ENCODE results near the gene MTFR1L.
"Not testable (repeated sequence)": the region's sequence is repeated elsewhere in the genome, so short reads cannot be mapped to it uniquely, and the experiment has no call there.

MTFR1L gene

GRCh38 chr1:25825605-25826004, 5.9 kb downstream of the MTFR1L start:
- no peak for DNase-seq (ENCODE audit: low read depth in 2 of 2)

DNA sequence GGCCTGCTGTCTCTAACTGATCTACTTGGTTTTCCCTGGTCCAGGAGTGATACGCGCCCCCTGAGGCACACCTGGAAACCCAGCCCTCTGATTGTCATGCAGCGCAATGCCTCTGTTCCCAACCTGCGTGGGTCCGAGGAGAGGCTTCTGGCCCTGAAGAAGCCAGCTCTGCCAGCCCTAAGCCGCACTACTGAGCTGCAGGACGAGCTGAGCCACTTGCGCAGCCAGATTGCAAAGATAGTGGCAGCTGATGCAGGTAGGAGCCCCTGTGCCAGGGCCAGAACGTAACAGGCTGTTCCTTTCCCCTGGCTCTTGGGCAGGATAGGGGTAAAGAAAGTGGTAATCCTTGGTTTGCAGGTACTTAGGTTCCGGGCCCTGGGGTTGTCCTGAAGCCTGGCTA, 6.8 kb downstream of the MTFR1L start:
- DNase-seq (ENCODE audit: low read depth in 2 of 2) = no peak

DNA sequence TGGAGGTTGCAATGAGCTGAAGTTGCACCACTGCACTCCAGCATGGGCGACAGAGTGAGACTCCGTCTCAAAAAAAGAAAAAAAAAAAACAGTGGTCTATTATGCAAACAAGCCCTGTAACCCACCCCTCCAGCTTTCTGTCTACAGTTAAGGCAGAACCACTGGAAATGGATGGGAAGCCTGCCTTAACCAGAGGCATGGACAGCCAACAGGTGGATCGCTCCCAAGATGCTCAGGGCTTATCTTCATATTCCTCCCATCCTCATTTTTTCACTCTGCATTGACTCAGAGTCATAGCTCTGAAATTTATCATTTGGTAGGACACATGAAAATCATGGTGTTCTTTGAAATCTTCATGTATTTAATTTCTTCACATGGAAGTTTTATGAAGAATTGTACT, 8.7 kb downstream of the MTFR1L start:
- no peak for DNase-seq (ENCODE audit: low read depth in 2 of 2)

DNA sequence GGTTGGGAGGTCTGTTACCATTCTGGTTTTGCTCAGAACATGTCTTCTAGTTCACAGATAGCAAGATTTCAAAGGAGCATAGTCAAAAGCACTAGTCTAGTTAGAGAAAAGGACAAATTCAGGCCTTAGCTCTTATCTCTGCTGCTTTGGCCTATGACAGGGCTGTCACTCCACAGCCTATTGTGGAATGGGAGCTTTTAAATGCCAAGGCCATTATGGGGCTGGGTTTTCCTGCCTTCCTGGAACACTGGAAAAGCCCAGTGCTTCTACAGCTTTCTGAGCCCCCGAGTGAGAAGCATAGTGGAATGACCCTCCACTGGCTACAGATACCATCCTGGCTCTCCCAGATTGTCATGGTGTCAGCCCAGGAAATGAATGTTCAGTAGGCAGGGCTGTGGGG, 9.3 kb downstream of the MTFR1L start:
- no peak for DNase-seq (ENCODE audit: low read depth in 2 of 2)

GRCh38 chr1:25831569-25832196, 11.9 kb downstream of the MTFR1L start:
- DNase-seq (ENCODE audit: low read depth in 2 of 2) = no peak

GRCh38 chr1:25832336-25833037, 12.7 kb downstream of the MTFR1L start:
- DNase-seq (ENCODE audit: low read depth in 2 of 2) = no peak

DNA sequence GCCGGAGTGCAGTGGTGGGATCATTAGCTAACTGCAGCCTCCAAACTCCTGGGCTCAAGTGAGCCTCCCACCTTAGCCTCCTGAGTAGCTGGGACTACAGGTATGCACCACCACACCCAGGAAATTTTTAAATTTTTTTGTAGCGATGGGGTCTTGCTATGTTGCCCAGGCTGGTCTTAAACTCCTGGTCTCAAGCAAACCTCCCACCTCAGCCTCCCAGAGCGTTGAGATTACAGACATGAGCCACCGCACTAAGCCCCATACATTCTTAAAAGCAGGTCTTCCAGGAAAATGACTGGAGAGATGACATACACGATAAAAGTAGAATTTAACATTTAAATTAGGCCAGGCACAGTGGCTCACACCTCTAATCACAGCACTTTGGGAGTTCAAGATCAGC, 13.4 kb downstream of the MTFR1L start:
- no peak for DNase-seq (ENCODE audit: low read depth in 2 of 2)

- DNase-seq (ENCODE audit: low read depth in 2 of 2) = no peak
Measured at GRCh38 chr1:25834894-25835293, 15.1 kb downstream of the MTFR1L start.

DNA sequence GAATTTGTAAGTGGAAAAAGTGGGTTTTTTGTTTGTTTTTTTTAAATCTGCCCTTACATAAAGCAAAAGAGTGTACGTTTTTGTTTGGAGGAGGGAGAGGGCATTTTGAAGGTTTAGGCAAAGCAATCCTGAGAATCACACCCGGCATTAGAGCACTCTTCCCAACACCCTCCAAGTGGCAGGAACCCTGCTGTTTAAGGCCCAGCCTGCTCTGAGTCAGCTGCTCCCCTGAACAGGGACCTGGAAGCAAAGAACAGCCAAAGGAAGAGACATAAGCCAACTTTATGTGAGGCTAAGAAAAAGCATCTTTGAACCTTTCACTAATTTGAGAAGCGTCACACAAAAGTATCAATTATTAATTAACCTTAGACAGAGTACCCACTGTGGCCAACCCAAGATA, 16.9 kb downstream of the MTFR1L start:
- DNase-seq (ENCODE audit: low read depth in 2 of 2) = no peak

- no peak for DNase-seq (ENCODE audit: low read depth in 2 of 2)
Measured at GRCh38 chr1:25837262-25837875, 17.6 kb downstream of the MTFR1L start.

DNA sequence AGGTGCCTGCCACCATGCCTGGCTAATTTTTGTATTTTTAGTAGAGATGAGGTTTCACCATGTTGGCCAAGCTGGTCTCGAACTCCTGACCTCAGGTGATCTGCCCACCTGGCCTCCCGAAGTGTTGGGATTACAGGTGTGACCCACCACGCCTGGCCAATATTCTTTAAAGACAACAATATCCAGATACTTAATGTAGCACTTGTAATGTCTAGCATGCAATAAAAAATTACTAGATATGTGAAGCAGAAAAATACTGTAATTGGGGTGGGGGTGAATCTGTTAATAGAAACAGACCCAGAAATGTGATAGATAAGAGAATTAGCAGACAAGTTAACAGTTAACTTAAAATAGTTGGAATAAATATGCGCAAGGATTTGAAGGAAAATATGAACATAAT, 20.1 kb downstream of the MTFR1L start:
- not testable (repeated sequence) for DNase-seq (ENCODE audit: low read depth in 2 of 2)

DNA sequence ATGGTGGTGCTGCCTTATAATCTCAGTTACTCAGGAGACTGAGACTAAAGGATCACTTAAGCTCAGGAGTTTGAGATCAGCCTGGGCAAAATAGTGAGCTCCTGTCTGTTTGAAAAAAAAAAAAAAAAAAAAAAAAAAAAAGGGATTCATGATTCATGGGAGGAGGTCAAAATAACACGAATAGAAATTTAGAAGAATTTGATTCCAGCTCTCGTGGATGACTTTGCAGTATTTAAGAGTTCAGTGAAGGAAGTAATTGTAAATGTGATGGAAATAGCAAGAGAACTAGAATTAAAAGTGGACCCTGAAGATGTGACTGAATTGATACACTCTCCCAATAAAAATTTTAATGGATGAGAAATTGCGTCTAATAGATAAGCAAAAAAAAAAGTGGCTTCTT, 23.7 kb downstream of the MTFR1L start:
- no peak for DNase-seq (ENCODE audit: low read depth in 2 of 2)

DNA sequence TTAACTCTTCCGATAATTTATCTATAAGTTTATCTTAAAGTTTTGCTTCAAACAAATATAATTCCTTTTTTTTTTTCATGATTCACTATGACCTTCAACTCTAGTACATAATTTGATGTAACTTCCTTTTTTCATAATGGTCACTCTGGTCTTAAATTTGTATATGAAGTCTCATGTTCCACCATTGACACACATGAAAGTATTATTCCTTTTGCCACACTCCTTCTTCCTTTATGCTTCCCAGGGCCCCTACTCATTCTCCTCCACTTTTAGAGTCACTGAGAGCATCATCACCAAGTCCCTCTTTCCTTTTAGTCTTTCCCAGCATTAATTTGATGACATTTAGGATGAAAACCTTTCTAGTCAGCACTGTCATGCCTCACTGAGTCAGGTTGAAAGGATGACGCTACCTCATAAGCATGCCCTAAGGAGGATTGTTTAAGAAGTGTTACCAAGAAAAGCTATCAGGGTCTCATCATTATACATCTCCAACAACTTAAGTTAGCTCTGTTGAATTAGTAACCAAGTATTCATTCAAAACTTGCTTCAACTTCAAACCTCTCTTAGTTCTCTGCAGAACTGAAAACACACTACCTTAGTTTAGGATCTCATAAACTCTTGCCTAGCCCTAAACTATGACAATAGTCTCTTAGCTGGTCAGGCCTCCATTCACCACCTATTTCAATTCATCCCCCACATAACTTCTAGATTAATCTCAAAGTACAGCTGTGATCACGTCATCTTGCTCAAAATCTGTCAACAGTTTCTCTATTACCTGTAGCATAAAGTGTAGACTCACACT, 25.0 kb downstream of the MTFR1L start:
- no peak for DNase-seq (ENCODE audit: low read depth in 2 of 2)

DNA sequence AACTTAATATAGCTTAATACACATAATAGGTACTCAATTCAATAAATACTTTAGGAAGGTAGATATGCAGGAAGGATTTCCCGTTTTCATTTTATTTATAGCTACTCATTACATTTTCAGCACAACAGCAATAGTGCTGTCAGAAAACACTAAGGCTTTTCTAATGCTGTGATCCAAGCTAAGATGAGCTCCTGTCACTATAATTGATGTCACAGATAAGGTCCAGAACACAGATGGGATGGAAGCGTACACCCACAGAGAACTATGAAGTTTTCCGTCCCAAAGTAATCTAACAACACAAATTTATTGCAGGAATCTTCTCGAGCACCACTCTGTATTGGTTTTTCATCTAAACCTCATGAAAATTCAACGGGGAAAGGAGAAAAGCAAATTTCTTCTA, 25.9 kb downstream of the MTFR1L start:
- no peak for DNase-seq (ENCODE audit: low read depth in 2 of 2)

DNA sequence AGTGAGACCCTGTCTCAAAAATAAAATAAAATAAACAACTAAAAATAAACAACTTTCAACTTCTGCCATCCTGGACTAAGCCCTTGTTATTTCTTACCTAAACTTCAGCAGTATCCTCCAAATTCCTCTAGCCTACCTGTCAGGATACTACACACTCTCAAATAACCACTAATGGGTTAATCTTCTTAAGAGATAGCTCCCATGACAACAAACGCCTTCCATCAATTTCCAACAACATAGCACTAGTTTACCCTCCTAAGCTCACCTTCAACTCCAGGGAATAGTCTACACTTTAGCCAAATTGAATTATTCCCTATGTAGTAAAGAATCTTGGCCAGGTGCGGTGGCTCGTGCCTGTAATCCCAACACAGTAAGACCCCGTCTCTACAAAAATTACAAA, 28.2 kb downstream of the MTFR1L start:
- no peak for DNase-seq (ENCODE audit: low read depth in 2 of 2)

DNA sequence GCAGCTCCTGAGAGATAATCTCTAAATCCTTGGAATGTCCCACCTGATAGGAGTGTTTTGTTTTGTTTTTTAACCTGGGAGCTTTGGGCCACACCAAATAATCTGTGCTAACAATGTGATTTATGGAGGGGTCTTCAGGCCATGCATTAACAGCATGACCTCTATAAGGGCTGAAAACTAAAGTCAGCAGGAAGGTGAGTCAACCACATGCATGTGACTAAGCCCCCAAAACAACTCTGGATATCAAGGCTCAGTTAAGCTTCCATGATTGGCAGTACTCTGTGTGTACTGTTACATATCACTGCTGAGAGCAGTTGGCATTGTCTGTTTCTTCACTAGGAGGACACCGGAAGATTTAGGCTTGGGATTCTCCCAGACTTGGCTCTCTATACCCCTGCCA, 28.8 kb downstream of the MTFR1L start:
- DNase-seq (ENCODE audit: low read depth in 2 of 2) = no peak

DNA sequence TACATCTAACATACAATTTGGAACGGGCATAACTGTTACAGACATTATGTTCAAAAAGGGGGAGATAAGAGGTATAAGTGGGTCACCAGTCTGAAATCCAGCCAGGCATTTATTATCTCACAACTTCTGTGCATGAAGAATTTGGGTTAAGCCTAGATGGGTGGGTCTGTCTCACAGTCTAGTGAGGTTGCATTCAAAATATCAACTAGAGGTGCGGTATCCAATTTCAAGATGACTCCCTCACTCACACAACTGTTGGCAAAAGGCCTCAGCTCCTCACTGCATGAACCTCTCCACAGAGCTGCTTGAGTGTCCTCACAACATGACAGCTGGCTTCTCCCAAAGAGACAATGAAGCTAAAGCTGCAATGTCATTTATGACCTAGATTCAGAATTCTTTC, 34.8 kb downstream of the MTFR1L start:
- DNase-seq (ENCODE audit: low read depth in 2 of 2) = no peak

- no peak for DNase-seq (ENCODE audit: low read depth in 2 of 2)
Measured at GRCh38 chr1:25856856-25857255, 37.1 kb downstream of the MTFR1L start.

DNA sequence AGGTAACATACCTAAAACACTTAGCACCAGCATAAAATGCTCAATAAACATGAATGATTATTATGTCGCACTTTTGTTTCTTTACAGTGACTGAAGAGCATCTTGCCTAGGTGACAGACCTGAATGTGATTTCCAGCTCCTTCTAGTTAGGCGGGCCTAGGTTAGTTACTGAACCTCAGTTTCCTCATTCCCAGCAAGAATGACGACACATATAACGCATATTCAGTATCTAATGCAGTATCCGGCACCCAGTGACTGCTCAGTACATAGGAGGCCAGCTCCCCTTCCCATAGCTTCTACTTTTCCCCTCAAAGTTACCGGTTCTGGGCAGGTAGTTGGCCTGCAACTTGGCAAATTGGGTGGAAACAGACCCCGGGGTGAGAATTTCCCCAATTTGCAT, 38.7 kb downstream of the MTFR1L start:
- DNase-seq (ENCODE audit: low read depth in 2 of 2) = no peak

DNA sequence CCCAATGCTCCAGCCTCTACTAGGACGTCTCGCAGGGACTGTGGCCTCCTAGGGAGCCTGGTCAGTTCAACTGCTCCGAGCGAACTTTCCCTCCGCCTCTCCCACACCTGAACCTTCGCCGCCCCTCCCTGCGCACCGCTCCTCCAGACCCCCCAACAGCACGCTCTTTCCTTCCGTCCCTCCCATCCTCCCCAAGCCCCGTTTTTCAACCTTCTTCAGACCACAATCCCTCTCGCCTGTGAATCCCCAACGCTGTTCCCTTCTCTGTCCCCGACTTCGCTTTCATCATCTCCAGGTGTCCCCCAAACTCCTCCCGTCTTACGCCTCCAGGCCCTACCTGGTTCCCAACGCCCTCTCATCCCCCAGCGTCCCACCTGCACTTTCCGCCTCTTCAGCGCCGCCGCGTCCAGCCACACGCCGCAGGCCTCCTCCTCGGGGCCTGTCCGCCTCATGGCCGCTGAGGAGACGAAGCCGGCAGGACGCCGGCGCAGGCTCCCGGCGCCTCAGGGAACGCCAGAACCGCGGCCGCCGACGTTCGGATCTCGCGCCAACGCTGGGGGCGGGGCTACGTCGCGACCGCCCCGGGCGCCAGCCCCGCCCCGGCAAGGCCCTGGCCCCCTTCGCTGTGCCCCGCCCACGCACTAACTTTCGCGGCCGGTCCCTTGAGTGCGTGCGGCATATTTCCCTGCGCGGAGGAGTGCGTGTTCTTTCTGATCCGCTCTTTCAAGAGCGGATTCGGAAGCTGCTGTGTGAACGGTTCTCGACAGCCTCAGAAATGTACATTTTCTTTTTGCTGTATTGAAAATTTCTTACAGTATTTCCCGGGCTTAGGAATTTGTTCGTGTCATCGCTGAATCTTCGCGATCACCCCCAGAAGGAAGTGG, 39.4 kb downstream of the MTFR1L start, which contains the start of gene AUNIP:
Gene AUNIP, minus strand, starts transcription at position 552 of the 884 bp plus-strand sequence. Its CDS starts 100 bp downstream, at position 452.
- peak; percentile 91 to 93 for DNase-seq (ENCODE audit: low read depth in 2 of 2)
